IMR-90 (cell line): ENCODE results near the gene HEATR5A. TPM values are rescaled to one million over a fixed set of nuclear protein-coding genes. Genes with fewer than 3 reads are reported as not detected.

ENCODE experiments used
- ATAC-seq: fragments of 200-7000 bp; cut with Tn5 transposase; 2 replicates; pipeline ENCODE4 v1.9.1; 2020; ENCODE audit warnings: low read depth, mild to moderate bottlenecking, moderate library complexity
- BruUV-seq: library from RNA; stranded (reverse); fragments of 400-500 nt; replicated peaks from 2 replicates; lab custom pipeline; 2021; lab: Mats Ljungman, UMichigan
- CTCF ChIA-PET: fragments of 300-600 bp; formaldehyde crosslinking; extraction: SDS; loops from one replicate; lab custom pipeline; 2021; ENCODE audit warnings: antibody characterized with exemption; lab: Yijun Ruan, JAX
- POLR2A ChIA-PET: fragments of 300-600 bp; sonication (Branson Sonifier 250); formaldehyde crosslinking; loops from one replicate; lab custom pipeline; 2022; ENCODE audit warnings: antibody characterized with exemption; ENCODE audit not compliant: unreplicated experiment; lab: Charles Lee
- DNase-seq: peaks from one replicate; pipeline ENCODE4 v3.0.0; 2013
- H2AFZ ChIP-seq: replicated peaks from 2 replicates; pipeline ENCODE3; 2013; ENCODE audit warnings: low read length, mild to moderate bottlenecking; ENCODE audit not compliant: poor library complexity
- H2AK5ac ChIP-seq: 2 replicates; pipeline ENCODE4 v1.6.1; 2013; ENCODE audit warnings: low read depth, low read length, inconsistent platforms
- H2AK9ac ChIP-seq: replicated peaks from 2 replicates; pipeline ENCODE3; 2013; ENCODE audit warnings: mild to moderate bottlenecking, low read depth, low read length, moderate library complexity; ENCODE audit not compliant: poor library complexity
- H2BK120ac ChIP-seq: 2 replicates; pipeline ENCODE4 v1.6.1; 2013; ENCODE audit warnings: low read depth, low read length, inconsistent platforms
- H2BK15ac ChIP-seq: 3 replicates; pipeline ENCODE4 v1.6.1; 2013; ENCODE audit warnings: low read depth, low read length, inconsistent platforms
- H2BK20ac ChIP-seq: 2 replicates; pipeline ENCODE4 v1.6.1; 2013; ENCODE audit warnings: low read depth, mild to moderate bottlenecking, inconsistent platforms, low read length, moderate library complexity
- H2BK5ac ChIP-seq: 2 replicates; pipeline ENCODE4 v1.6.1; 2013; ENCODE audit warnings: mild to moderate bottlenecking, low read depth, low read length, inconsistent platforms; ENCODE audit not compliant: poor library complexity, severe bottlenecking
- H3K14ac ChIP-seq: replicated peaks from 2 replicates; pipeline ENCODE4 v1.6.1; 2013; ENCODE audit warnings: low read depth, low read length, inconsistent platforms
- H3K18ac ChIP-seq: 2 replicates; pipeline ENCODE4 v1.6.1; 2013; ENCODE audit warnings: low read depth, low read length, control low read depth
- H3K23ac ChIP-seq: 2 replicates; pipeline ENCODE4 v1.6.1; 2013; ENCODE audit warnings: low read depth, low read length, inconsistent platforms
- H3K27ac ChIP-seq: 2 replicates; pipeline ENCODE4 v1.5.1; 2013; ENCODE audit warnings: mild to moderate bottlenecking, control low read depth, low read length; ENCODE audit not compliant: insufficient read depth
- H3K27me3 ChIP-seq: 2 replicates; pipeline ENCODE4 v1.6.1; 2013; ENCODE audit warnings: low read length; ENCODE audit not compliant: control insufficient read depth, insufficient read depth
- H3K36me3 ChIP-seq: 2 replicates; pipeline ENCODE4 v1.6.1; 2013; ENCODE audit warnings: low read length, mixed read lengths; ENCODE audit not compliant: control insufficient read depth, insufficient read depth
- H3K4ac ChIP-seq: 2 replicates; pipeline ENCODE4 v1.6.1; 2013; ENCODE audit warnings: low read depth, low read length, inconsistent platforms
- H3K4me1 ChIP-seq: 2 replicates; pipeline ENCODE4 v1.6.1; 2013; ENCODE audit warnings: low read length, mixed read lengths; ENCODE audit not compliant: control insufficient read depth, insufficient read depth
- H3K4me2 ChIP-seq: 2 replicates; pipeline ENCODE4 v1.6.1; 2013; ENCODE audit warnings: low read depth, mild to moderate bottlenecking, control low read depth, low read length, moderate library complexity
- H3K4me3 ChIP-seq: 2 replicates; pipeline ENCODE4 v1.5.1; 2013; ENCODE audit warnings: low read depth, mild to moderate bottlenecking, control low read depth, low read length, moderate library complexity; ENCODE audit not compliant: insufficient read depth
- H3K56ac ChIP-seq: 2 replicates; pipeline ENCODE4 v1.6.1; 2013; ENCODE audit warnings: low read length, inconsistent platforms; ENCODE audit not compliant: insufficient read depth; ENCODE audit errors: extremely low read depth
- H3K79me1 ChIP-seq, 2 experiments: 2 replicates each; pipeline ENCODE4 v1.6.1; 2013; ENCODE audit warnings: low read length in 2 of 2, inconsistent platforms in 1 of 2, low read depth in 1 of 2
- H3K9ac ChIP-seq: 2 replicates; pipeline ENCODE4 v1.6.1; 2013; ENCODE audit warnings: low read depth, low read length, control low read depth
- H3K9me1 ChIP-seq: 2 replicates; pipeline ENCODE4 v1.6.1; 2013; ENCODE audit warnings: low read length, inconsistent platforms; ENCODE audit not compliant: insufficient read depth
- H3K9me3 ChIP-seq: 2 replicates; pipeline ENCODE4 v1.6.1; 2013; ENCODE audit warnings: low read length; ENCODE audit not compliant: control insufficient read depth, insufficient read depth
- H4K20me1 ChIP-seq: 2 replicates; pipeline ENCODE4 v1.6.1; 2013; ENCODE audit warnings: low read length, inconsistent platforms; ENCODE audit not compliant: insufficient read depth
- H4K5ac ChIP-seq: 2 replicates; pipeline ENCODE4 v1.6.1; 2013; ENCODE audit warnings: mild to moderate bottlenecking, low read depth, low read length, control low read depth
- H4K8ac ChIP-seq, 2 experiments: 2 replicates each; pipeline ENCODE4 v1.6.1; 2013; ENCODE audit warnings: low read depth in 2 of 2, low read length in 2 of 2, control low read depth in 1 of 2, inconsistent platforms in 1 of 2
- H4K91ac ChIP-seq: 2 replicates; pipeline ENCODE4 v1.6.1; 2013; ENCODE audit warnings: low read depth, low read length, inconsistent platforms; ENCODE audit not compliant: insufficient read depth
- FOS ChIP-seq: fragments of 150-350 bp; IDR thresholded peaks from 2 replicates; pipeline ENCODE4 v1.6.1; 2016; ENCODE audit warnings: low read depth, low read length
- WGBS, 2 experiments: methylation state at CpG; one replicate each; pipeline versions ENCODE4 v1.1.5 to v1.1.7; 2013; ENCODE audit warnings: missing lambda C conversion rate in 2 of 2; ENCODE audit not compliant: insufficient read length in 1 of 2; ENCODE audit errors: extremely low coverage in 2 of 2; 5-methylcytosine and 5-hydroxymethylcytosine counted together
- dilution Hi-C: fragments of 300-500 bp; cut with HindIII; formaldehyde crosslinking; loops from one replicate; pipeline ENCODE4 v1.14.3; 2018; ENCODE audit warnings: low sequenced_read_pairs; ENCODE audit not compliant: unreplicated experiment
- in situ Hi-C: fragments of 300-500 bp; cut with MboI; formaldehyde crosslinking; loops from 3 replicates; pipeline ENCODE4 v1.14.3; 2019; ENCODE audit warnings: low sequenced_read_pairs, inconsistent platforms, mixed read lengths
- intact Hi-C: fragments of 100-400 bp; cut with micrococcal nuclease; formaldehyde crosslinking; loops from 2 replicates; pipeline ENCODE4 v1.10.0; 2022
- polyA plus RNA-seq, 3 experiments: library from polyadenylated mRNA; depleted of rRNA; stranded (reverse); fragments of >200 nt; gene quantifications; 2 replicates each; pipeline ENCODE4 v1.2.3, GENCODE V29; 2012; ENCODE audit warnings: low replicate concordance in 1 of 3
- total RNA-seq: library from RNA; depleted of rRNA; stranded (reverse); fragments of >200 nt; gene quantifications from 2 replicates; pipeline ENCODE4 v1.2.3, GENCODE V29; 2012

HEATR5A gene
- total and polyA plus RNA-seq, 2 of the 4 experiments (the other 2 are of a cell fraction), result 14.0 to 48.9 TPM

GRCh38 chr14:31252865-31253264 is 167.5 kb downstream of the HEATR5A start:
- no peaks in the 10 kb centered on the region for H3K36me3 ChIP-seq
- intact Hi-C loops (no loop called here), dilution Hi-C loops (no loop called here), in situ Hi-C loops (no loop called here)
- no peak overlapping the region for H2AK5ac ChIP-seq
- no peak overlapping the region for H2BK120ac ChIP-seq
- no TSS peak for BruUV-seq
- H2BK5ac ChIP-seq, result no peak overlapping the region
- no peaks in the 10 kb centered on the region for H3K4me1 ChIP-seq
- H3K4me3 ChIP-seq, result no peak overlapping the region
- no peak overlapping the region for H3K14ac ChIP-seq
- WGBS, 2 experiments, result no CpG with 5 or more reads among the region's 1 CpG
- H3K4me2 ChIP-seq, result no peak overlapping the region
- no peak overlapping the region for H4K8ac ChIP-seq
- ATAC-seq (no peak), DNase-seq (no peak)
- H3K27ac ChIP-seq, result no peak overlapping the region
- no peaks in the 10 kb centered on the region for H3K9me1 ChIP-seq
- H3K27me3 ChIP-seq, result no peaks in the 10 kb centered on the region
- no peaks in the 10 kb centered on the region for H3K79me1 ChIP-seq
- H3K56ac ChIP-seq, result no peak overlapping the region
- no peak overlapping the region for H4K5ac ChIP-seq
- H3K4ac ChIP-seq, result no peak overlapping the region; the same call in 1 of the 2 replicates
- POLR2A ChIA-PET, result no interaction called here
- no peaks in the 10 kb centered on the region for H4K20me1 ChIP-seq
- no peak overlapping the region for H2AFZ ChIP-seq
- H3K18ac ChIP-seq, result no peak overlapping the region
- no peaks in the 10 kb centered on the region for H3K9me3 ChIP-seq
- H2BK15ac ChIP-seq, result no peak overlapping the region
- no peak overlapping the region for H4K91ac ChIP-seq
- CTCF ChIA-PET, result interaction anchor here (0.6 kb wide), 1 partner anchor 864 kb away, joined by 3 read pairs; no protein-coding TSS in a partner anchor
- TF ChIP-seq FOS, result no peak
- H2AK9ac ChIP-seq, result peak overlapping the region; percentile 15
- no peak overlapping the region for H3K23ac ChIP-seq
- no peak overlapping the region for H3K9ac ChIP-seq
- no peak overlapping the region for H2BK20ac ChIP-seq
